ENCODE data around the gene GART.
A peak's percentile ranks its signal among the peaks of the same experiment; 100 is the strongest.
"Not testable (repeated sequence)": the region's sequence is repeated elsewhere in the genome, so short reads cannot be mapped to it uniquely, and the experiment has no call there.

GART gene

GRCh38 chr21:33511639-33512038 is 30.3 kb downstream of the GART start:
- DNase-seq = no peak

- no peak for DNase-seq
Measured at GRCh38 chr21:33510826-33511225, 31.1 kb downstream of the GART start.

- not testable (repeated sequence) for DNase-seq
Measured at GRCh38 chr21:33507003-33507402, 34.9 kb downstream of the GART start.

GRCh38 chr21:33505833-33506232 is 36.1 kb downstream of the GART start:
- DNase-seq = no peak

- DNase-seq = no peak
Measured at GRCh38 chr21:33496345-33496744, 45.6 kb downstream of the GART start.

GRCh38 chr21:33495743-33496142 is 46.2 kb downstream of the GART start:
- no peak for DNase-seq

- no peak for DNase-seq
Measured at GRCh38 chr21:33493756-33494155, 48.2 kb downstream of the GART start.

- DNase-seq = no peak
Measured at GRCh38 chr21:33492571-33492970, 49.3 kb downstream of the GART start.

DNA sequence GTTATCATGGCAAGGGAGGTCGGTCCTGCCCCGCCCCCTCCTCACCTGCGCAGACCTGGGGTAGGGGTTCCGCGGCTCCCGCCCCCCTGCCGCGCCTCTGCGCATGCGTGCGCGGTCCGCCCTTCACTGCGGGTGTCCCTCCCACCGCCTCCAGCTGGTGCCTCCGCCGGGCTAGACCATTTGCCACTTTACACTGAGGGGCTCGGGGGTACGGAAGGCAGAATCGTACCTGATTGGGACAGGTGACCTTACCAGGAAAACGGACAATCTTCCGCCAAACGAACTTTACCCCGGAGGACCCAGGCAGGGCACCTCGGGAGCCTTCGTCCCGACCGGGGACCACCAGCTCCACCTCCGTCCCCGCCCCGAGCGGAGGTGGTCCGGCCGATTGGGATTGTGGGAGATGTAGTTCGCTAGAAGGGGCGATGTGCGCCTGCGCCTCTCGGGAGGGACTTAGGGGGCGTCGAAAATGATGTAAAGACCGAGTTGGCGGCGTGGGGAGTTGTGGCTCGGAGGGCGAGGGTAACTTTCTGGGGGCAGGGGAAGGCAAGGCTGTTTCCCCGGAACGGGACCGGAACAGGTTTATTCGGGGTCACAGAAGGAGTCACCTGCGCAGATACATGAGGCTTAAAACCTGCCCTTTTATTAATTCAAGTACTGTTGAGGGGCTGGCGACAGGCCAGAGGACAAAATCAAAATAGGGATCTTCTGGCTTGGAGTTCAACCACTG is 50.4 kb downstream of the GART start, which contains the start of gene DNAJC28:
TSS of gene DNAJC28 (minus strand) at position 344 of the 730 bp plus-strand sequence. CDS start 2,323 bp downstream, outside the sequence.
- DNase-seq = peak; percentile 95

- DNase-seq = no peak
Measured at GRCh38 chr21:33490991-33491372, 50.9 kb downstream of the GART start.

DNA sequence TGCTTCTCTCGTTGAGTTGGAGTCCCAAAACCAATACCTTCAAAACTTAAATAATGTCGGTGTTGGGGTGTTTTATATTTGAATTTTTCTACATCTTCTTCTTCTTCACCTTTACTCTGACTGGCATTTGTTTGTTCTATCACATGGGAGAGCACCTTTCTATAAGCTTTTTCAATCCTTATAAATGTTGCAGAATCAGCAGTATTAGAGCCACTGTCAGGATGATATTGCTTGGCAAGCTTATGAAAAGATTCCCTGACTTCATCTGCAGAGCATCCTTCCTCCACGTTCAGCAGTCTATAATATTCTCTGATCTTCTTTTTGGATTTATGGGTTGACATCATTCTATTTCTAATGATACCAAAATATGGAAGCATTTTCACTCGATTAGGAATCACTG is 53.0 kb downstream of the GART start:
- no peak for DNase-seq

DNA sequence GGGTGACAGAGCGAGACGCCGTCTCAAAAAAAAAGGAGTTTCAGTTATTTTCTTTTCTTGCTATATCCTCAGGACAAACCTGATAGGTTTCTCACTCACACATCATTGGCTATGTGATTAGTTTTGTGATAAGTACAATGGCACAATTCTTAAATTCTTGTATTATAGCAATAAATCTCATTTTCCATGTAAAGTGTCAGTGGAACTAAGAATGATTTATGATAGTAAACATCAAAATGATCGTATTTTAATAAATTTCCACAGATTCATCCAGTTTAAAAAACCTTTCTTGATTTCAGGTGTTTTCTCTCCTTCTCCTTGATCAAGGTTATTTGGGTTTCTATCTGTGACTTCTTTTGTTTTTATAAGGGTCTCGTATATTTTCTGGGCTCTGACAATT is 53.9 kb downstream of the GART start:
- no peak for DNase-seq

- no peak for DNase-seq
Measured at GRCh38 chr21:33481314-33481943, 60.5 kb downstream of the GART start.

GRCh38 chr21:33480481-33481103 is 61.3 kb downstream of the GART start:
- no peak for DNase-seq

GRCh38 chr21:33479679-33480480 is 62.0 kb downstream of the GART start, which contains the start of gene TMEM50B:
Gene TMEM50B (minus strand): TSS chr21:33479974. CDS start chr21:33468885, 11,089 bp downstream.
- peak; percentile 99 for DNase-seq

- peak; percentile 53 for DNase-seq
Measured at GRCh38 chr21:33478935-33479678, 62.8 kb downstream of the GART start.

DNA sequence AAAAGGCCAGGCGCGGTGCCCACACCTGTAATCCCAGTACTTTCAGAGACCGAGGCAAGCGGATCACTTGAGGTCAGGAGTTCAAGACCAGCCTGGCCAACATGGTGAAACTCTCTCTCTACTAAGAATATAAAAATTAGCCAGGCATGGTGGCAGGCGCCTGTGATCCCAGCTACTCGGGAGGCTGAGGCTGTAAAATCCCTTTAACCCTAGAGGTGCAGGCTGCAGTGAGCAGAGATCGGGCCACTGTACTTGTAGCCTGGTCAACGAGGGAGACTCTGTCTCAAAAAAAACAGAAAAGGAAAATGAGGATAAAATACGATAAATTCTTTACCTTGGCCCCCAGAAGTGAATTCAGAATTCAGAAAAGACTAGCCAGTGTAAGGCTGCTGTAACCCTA is 63.7 kb downstream of the GART start:
- no peak for DNase-seq

- DNase-seq = no peak
Measured at GRCh38 chr21:33477066-33477465, 64.9 kb downstream of the GART start.

DNA sequence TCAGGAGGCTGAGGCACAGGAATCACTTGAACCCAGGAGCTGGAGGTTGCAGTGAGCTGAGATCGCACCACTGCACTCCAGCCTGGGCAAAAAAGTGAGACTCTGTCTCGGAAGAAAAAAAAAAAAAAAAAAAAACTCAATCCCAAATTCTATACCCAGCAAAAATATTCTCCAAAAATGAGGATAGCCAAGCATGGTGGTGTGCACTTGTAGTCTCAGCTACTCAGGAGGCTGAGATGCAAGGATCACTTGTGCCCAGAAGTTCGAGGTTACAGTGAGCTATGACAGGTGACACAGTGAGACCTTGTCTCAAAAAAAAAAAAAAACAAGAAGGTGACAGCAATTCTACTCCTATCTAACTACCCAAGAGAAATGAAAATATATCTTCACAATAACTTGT is 68.6 kb downstream of the GART start:
- DNase-seq = no peak

DNA sequence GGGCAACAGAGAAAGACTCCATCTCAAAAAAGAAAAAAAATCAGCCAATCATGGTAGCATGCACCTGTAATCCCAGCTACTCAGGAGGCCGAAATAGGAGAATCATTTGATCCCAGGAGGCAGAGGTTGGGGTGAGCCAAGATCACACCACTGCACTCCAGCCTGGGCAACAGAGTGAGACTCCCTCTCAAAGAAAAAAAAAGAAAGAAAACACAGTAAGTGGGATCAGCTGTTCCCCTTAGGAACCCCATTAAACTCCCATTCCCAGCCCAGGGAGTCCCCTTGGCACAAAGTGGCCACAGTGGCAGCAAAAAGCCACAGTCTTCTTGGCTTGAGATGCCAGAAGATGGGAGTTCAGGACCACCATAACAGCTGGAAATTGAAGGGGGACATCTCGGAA is 71.2 kb downstream of the GART start:
- no peak for DNase-seq

DNA sequence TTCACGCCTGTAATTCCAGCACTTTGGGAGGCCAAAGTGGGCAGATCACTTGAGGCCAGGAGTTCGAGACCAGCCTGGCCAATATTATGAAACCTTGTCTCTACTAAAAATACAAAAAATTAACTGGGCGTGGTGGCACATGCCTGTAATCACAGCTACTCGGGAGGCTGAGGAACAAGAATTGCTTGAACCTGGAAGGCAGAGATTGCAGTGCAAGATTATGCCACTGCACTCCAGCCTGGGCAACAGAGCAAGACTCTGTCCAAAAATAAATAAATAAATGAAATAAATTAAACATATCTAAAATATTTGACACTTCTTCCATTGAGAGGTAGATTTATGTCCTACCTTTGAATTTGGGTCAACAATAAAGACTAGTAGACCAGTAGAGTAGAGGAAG is 72.7 kb downstream of the GART start:
- not testable (repeated sequence) for DNase-seq

GRCh38 chr21:33461538-33462250 is 80.2 kb downstream of the GART start:
- DNase-seq = no peak

Measured in CD4-positive, alpha-beta T cell treated with Interleukin-6 for 4 hours (primary cell).